ENCODE results near the gene GABRA1. TPM values are rescaled to one million over a fixed set of nuclear protein-coding genes. Genes with fewer than 3 reads are reported as not detected.

GABRA1 gene
- total RNA-seq, 1 experiment from 2014 or later, result not detected

DNA sequence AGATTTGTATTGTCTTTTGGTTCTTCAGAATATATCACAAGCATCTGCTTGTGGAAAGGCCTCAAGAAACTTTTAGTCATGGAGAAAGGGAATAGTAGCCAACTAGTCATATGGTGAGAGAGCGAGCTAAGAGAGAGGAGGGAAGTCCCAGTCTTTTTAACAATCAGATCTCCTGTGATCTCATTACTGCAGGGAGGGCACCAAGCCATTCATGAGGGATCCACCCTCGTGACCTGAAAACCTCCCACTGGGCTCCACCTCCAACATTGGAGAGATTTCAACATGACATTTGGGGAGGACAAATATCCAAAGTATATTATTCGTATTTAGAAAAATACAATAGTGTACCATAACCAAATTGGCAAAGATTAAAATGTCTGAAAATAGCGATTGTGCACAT is 99.0 kb downstream of the GABRA1 start (continued):
- TF ChIP-seq SIN3A (IDR thresholded peaks at IDR 0.05; ENCODE audit: low read depth), result no peak
- TF ChIP-seq ZFX (IDR thresholded peaks at IDR 0.05), result no peak
- TF ChIP-seq EZH2 (IDR thresholded peaks at IDR 0.05), result no peak
- no peak for TF ChIP-seq ZNF274 (IDR thresholded peaks at IDR 0.05; ENCODE audit: low read depth, low read length)
- no peak for TF ChIP-seq POLR2A (IDR thresholded peaks at IDR 0.05; ENCODE audit: borderline replicate concordance, extremely low read depth, insufficient read depth, insufficient read length)
- no peak for TF ChIP-seq ELF1 (IDR thresholded peaks at IDR 0.05; ENCODE audit: borderline replicate concordance, low read depth)
- TF ChIP-seq, protein P1, sequence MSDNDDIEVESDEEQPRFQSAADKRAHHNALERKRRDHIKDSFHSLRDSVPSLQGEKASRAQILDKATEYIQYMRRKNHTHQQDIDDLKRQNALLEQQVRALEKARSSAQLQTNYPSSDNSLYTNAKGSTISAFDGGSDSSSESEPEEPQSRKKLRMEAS (IDR thresholded peaks at IDR 0.05), result no peak

Other genes with a start within 250 kb of the GABRA1 start
- gene GABRA6, start 162.4 kb upstream of the GABRA1 start, total RNA-seq (2021; ENCODE audit: unreplicated experiment), result not detected
- gene GABRG2, start 219.7 kb downstream of the GABRA1 start, total RNA-seq (2021; ENCODE audit: unreplicated experiment), result 5.8 TPM